Ishikawa (cell line): Measurements from ENCODE around the gene SPIN2A.

ENCODE experiments used
- CEBPB ChIP-seq: IDR thresholded peaks from 2 replicates; pipeline ENCODE4 v1.6.1; 2012
- CREB1 ChIP-seq: IDR thresholded peaks from 2 replicates; pipeline ENCODE4 v1.6.1; 2012; ENCODE audit warnings: low read depth
- EGR1 ChIP-seq: IDR thresholded peaks from 2 replicates; pipeline ENCODE4 v1.6.1; 2012
- EP300 ChIP-seq: IDR thresholded peaks from 2 replicates; pipeline ENCODE4 v1.6.1; 2012; ENCODE audit warnings: borderline replicate concordance
- RAD21 ChIP-seq: IDR thresholded peaks from 2 replicates; pipeline ENCODE4 v1.6.1; 2012; ENCODE audit warnings: low read depth
- TAF1 ChIP-seq: IDR thresholded peaks from 2 replicates; pipeline ENCODE4 v1.6.1; 2012; ENCODE audit warnings: low read depth, mild to moderate bottlenecking
- TEAD4 ChIP-seq: IDR thresholded peaks from 2 replicates; pipeline ENCODE4 v1.6.1; 2012
- ZBTB7A ChIP-seq: IDR thresholded peaks from 2 replicates; pipeline ENCODE4 v1.6.1; 2012; ENCODE audit warnings: low read depth
- TF ChIP-seq, protein P1 (sequence below): IDR thresholded peaks from 2 replicates; pipeline ENCODE4 v1.6.1; 2012
- TF ChIP-seq, protein P2 (sequence below): IDR thresholded peaks from 2 replicates; pipeline ENCODE4 v1.6.1; 2012; ENCODE audit warnings: low read depth, mild to moderate bottlenecking
- TF ChIP-seq, protein P3 (sequence below): IDR thresholded peaks from 2 replicates; pipeline ENCODE4 v1.6.1; 2012

DNA sequence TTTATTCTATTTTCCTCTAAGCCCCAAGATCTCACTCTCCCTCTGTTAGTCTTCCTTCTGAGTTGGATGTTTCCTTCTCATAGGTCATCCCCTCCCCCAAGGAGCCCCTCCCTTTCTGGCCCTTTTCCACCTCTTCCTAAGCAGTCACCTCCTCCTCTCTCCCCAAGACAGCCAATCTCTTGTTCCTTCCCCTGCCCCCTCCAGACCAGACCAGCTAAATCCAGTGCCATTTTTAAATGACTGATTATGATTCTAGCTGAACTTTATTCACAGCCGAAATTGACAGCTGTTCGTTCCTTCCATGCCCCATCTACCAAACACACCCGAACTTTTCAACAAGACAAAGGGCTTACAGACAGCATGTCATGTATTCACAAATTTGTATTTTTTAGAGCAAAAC, 1.9 kb downstream of the SPIN2A start:
- TF ChIP-seq, protein P1, sequence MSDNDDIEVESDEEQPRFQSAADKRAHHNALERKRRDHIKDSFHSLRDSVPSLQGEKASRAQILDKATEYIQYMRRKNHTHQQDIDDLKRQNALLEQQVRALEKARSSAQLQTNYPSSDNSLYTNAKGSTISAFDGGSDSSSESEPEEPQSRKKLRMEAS = no peak
- TF ChIP-seq TEAD4 (no peak), EP300 (no peak), RAD21 (no peak), ZBTB7A (no peak), EGR1 (no peak), CEBPB (no peak), CREB1 (no peak), TAF1 (no peak)
- TF ChIP-seq, protein P2, sequence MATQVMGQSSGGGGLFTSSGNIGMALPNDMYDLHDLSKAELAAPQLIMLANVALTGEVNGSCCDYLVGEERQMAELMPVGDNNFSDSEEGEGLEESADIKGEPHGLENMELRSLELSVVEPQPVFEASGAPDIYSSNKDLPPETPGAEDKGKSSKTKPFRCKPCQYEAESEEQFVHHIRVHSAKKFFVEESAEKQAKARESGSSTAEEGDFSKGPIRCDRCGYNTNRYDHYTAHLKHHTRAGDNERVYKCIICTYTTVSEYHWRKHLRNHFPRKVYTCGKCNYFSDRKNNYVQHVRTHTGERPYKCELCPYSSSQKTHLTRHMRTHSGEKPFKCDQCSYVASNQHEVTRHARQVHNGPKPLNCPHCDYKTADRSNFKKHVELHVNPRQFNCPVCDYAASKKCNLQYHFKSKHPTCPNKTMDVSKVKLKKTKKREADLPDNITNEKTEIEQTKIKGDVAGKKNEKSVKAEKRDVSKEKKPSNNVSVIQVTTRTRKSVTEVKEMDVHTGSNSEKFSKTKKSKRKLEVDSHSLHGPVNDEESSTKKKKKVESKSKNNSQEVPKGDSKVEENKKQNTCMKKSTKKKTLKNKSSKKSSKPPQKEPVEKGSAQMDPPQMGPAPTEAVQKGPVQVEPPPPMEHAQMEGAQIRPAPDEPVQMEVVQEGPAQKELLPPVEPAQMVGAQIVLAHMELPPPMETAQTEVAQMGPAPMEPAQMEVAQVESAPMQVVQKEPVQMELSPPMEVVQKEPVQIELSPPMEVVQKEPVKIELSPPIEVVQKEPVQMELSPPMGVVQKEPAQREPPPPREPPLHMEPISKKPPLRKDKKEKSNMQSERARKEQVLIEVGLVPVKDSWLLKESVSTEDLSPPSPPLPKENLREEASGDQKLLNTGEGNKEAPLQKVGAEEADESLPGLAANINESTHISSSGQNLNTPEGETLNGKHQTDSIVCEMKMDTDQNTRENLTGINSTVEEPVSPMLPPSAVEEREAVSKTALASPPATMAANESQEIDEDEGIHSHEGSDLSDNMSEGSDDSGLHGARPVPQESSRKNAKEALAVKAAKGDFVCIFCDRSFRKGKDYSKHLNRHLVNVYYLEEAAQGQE = no peak
- TF ChIP-seq, protein P3, sequence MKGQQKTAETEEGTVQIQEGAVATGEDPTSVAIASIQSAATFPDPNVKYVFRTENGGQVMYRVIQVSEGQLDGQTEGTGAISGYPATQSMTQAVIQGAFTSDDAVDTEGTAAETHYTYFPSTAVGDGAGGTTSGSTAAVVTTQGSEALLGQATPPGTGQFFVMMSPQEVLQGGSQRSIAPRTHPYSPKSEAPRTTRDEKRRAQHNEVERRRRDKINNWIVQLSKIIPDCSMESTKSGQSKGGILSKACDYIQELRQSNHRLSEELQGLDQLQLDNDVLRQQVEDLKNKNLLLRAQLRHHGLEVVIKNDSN = no peak
